ENCODE measurements around the gene ADAMTSL3. TPM values are rescaled to one million over a fixed set of nuclear protein-coding genes. Genes with fewer than 3 reads are reported as not detected.

ADAMTSL3 gene
- total RNA-seq, 1 donor: under 0.01 TPM

- TF ChIP-seq CTCF (IDR thresholded peaks at IDR 0.05; ENCODE audit: insufficient read depth, low read depth, low read length): no peak
- no peak overlapping the region for H3K4me3 ChIP-seq (ENCODE audit: low read depth, low read length)
- DNase-seq (ENCODE audit: low read depth): no peak
Observed at GRCh38 chr15:83733206-83733605, 79.3 kb downstream of the ADAMTSL3 start.

DNA sequence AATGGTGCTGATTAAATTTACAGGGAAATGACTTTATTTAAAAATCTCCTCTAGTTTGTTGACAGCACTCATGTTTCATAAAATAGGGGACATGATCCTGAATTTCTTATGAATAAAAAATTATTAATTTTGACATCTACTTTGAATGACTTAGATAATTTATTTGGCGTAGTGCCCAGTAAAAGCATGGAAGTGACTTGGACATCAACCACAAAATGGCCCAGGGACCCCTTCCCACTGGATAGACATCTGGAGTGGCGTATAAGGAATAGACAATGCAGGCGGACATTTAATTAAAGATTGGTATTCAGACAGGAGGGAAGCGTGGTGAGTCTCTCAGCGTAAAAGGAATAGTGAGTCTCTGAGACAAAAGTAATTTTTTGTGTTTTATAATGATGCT lies 79.8 kb downstream of the ADAMTSL3 start:
- DNase-seq (ENCODE audit: low read depth): no peak
- TF ChIP-seq CTCF (IDR thresholded peaks at IDR 0.05; ENCODE audit: insufficient read depth, low read depth, low read length): no peak
- H3K4me3 ChIP-seq (ENCODE audit: low read depth, low read length): no peak overlapping the region

- DNase-seq (ENCODE audit: low read depth): peak; percentile 14
- no peak overlapping the region for H3K4me3 ChIP-seq (ENCODE audit: low read depth, low read length)
- peak; percentile 48 for TF ChIP-seq CTCF (IDR thresholded peaks at IDR 0.05; ENCODE audit: insufficient read depth, low read depth, low read length)
Observed at GRCh38 chr15:83734487-83734886, 80.6 kb downstream of the ADAMTSL3 start.

DNA sequence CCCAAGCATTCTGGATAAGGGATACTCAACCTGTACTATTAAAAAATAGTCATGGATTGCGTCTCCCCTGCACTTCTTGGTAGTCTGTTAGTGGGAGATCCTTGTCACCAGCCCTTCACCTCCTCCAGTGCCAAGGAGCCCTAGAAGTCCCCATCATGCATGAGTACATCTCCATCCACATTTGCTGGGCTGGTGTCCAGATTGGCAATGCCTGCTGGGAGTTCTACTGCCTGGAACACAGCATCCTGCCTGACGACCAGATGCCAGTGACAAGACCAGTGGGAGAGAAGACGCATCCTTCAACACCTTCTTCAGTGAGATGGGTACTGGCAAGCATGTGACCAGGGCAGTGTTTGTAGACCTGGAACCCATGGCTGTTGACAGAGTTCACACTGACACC lies 85.7 kb downstream of the ADAMTSL3 start:
- no peak overlapping the region for H3K4me3 ChIP-seq (ENCODE audit: low read depth, low read length)
- TF ChIP-seq CTCF (IDR thresholded peaks at IDR 0.05; ENCODE audit: insufficient read depth, low read depth, low read length): no peak
- no peak for DNase-seq (ENCODE audit: low read depth)

- no peak for DNase-seq (ENCODE audit: low read depth)
- H3K4me3 ChIP-seq (ENCODE audit: low read depth, low read length): no peak overlapping the region
- TF ChIP-seq CTCF (IDR thresholded peaks at IDR 0.05; ENCODE audit: insufficient read depth, low read depth, low read length): no peak
Observed at GRCh38 chr15:83745771-83746170, 91.8 kb downstream of the ADAMTSL3 start.

- no peak for DNase-seq (ENCODE audit: low read depth)
- H3K4me3 ChIP-seq (ENCODE audit: low read depth, low read length): no peak overlapping the region
- no peak for TF ChIP-seq CTCF (IDR thresholded peaks at IDR 0.05; ENCODE audit: insufficient read depth, low read depth, low read length)
Observed at GRCh38 chr15:83746231-83746630, 92.3 kb downstream of the ADAMTSL3 start.

GRCh38 chr15:83747050-83747717 lies 93.3 kb downstream of the ADAMTSL3 start:
- no peak for TF ChIP-seq CTCF (IDR thresholded peaks at IDR 0.05; ENCODE audit: insufficient read depth, low read depth, low read length)
- DNase-seq (ENCODE audit: low read depth): peak; percentile 55
- peak overlapping the region; percentile 12 for H3K4me3 ChIP-seq (ENCODE audit: low read depth, low read length)

Data from fibroblast of villous mesenchyme (primary cell).